NCI-H82 treated with DMSO at 0.1 percent for 48 hours (cell line): Measurements from ENCODE around the gene TSPAN9.

Experiments used
- DNase-seq: peaks from one replicate; lab custom pipeline; 2025; ENCODE audit not compliant: unreplicated experiment; lab: John Stamatoyannopoulos, UW

Gene TSPAN9

DNA sequence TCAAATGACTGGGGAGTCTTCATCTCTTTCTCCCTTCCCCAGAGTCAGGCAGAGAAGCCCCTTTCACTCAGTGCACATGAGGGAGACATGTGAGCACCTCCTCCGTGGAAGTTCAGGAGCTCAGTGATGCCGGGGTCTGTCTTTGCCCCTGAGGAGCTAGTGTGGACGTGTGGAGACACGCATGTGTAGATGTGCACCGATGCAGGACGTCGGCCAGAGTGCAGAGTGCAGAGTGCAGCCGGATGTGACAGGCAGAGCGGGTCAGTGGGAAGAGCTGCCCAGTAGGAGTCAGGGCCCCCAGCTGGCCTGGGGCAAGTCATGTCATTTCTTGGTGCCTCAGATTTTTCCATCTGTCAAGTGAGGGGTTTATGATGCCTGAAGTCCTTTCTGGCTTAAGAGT, 20.7 kb downstream of the TSPAN9 start:
- no peak for DNase-seq

DNA sequence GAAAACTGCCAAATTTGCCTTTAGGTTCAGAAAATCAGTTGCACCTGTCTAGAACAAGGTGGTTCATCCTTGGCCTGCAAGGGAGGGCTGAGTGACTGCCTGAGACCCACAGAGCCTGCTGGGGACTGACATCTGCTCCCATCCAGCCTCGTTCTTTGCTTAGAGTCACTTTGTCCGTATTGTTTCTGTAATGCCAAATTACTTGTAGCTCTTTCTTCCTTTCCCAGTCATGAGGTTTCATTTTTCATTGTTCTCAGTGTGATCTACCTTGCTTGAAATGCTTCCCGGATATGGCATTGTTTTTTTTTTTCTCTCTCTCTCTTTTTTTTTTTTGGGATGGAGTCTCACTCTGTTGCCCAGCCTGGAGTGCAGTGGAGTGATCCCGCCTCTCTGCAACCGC, 21.3 kb downstream of the TSPAN9 start:
- DNase-seq = no peak

DNA sequence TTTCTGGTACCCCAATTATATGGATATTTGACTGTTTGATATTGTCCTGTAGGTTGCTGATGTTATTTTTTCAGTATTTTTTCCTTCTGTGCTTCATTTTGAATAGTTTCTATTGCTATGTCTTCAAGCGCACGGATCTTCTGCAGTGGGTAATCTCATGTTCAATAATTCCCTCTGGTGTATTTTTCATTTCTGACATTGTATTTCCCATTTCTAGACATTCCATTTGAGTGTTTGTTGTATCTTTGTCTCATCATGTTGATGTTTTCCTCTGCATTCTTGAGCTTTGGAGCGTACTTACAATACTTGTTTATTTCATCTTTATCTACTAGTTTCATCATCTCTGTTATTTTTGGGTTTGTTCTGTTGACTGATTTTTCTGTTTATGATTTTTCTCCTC, 22.0 kb downstream of the TSPAN9 start:
- no peak for DNase-seq

DNA sequence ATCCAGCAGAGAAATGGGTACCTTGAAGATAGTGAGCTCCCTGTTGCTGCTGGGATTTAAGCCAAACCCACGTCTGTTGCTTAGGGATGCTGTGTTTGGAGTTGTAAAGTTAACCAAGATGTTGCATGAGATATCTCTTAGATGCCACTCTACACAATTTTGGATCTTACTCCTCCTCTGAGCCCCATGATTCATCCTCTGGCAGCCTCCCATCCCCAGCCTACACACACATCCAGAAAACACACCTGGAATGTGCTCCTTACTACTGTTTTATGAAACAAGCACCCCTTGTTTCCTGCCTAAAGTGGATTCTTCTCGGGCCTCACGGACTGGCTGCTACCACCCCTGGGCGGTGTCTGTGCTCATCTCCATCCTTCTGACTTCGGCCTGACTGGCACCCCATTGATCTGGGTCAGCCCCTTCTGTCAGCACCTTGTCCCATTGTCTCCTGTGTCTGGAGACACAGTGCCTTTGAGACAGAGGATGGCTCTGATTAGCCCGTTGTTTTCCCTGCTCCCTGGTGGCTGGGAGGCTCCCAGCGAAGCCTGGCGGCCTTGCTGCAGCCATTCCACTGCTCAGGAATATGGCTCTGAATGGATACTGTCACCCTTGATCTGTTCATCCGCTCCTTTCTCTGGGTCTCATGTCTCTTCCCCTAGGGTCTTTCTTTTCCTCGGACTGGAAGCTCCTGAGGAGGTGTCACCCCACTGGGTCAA, 24.3 kb downstream of the TSPAN9 start:
- no peak for DNase-seq

DNA sequence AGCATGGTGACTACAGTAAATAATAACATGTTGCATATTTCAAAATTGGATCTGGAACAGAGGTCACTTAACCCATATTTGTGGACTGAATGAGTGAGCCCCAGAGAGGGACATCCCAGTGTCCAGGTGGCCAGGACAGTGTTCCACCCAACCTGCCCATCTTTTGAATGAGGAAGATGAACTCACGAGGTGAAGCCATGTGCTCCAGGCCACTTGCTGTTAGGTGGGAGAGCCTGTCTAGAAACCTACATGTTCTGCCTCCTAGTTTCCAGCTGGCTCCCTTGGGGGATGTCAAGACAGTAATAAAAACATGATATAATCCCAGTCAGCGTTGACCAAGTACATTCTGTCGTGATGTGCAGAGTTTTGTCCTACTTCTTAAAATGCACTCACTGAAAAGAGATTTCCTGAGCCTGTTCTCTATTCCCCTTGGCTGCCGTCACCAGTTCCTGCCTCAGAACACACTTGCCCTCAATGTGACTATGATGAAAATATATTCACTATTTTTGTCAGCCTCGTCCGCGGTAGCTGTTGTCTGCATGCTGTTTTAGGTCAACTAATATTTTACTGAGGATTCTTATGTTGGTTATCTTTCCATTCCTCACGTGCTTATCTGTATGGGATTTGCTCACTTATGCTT, 25.7 kb downstream of the TSPAN9 start:
- DNase-seq = no peak

DNA sequence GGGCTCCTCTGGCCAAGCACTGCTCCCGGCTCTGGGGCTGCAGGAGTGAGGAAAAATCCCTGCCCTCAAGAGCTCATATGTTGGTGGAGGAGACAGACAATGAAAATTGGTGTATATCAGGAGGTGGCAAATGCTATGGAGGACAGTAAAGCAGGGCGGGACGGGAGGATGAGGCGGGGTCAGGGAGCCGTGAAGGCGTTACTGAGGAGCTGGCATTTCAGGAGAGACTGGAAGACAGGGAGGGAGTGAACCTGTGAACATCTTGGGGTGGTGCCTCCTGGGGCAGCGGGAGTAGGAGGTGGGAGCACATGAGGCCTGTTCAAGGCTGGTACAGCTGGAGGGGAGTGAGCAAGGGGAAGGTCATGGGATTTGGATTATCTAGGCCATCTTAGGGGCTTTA, 26.6 kb downstream of the TSPAN9 start:
- DNase-seq = peak; percentile 82

DNA sequence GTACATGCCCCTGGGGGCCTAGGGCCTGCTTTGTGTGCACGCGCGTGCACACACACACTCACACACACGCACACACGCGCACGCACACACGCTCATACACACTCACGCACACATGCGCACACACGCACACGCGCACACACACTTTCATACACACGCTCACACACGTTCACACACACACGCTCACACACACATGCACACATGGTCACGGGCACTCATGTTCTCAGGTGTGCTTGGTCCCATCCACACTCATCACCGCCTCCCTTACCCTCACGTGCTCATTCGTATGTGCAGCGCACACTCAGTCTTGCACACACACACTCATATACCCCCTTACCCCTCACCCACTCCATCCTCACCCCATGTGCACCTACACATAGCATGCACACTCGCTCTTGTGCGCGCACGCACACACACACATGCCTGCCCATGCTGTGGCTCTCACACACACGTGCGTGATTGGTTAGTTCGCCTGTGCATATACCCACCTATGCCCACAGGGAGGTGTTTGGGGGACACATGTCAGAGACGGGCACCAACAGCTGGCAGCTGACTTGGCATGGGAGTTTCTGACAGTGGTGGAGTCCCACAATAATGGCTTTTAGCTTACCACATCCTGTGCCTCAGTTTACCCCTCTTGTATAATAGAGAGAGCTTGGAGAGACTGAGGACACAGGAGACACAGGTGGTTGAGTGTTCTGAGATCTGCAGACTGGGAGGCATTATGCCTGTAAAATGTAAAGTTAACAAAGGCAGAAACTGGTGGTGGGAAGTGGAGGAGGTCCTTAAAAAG, 28.7 kb downstream of the TSPAN9 start:
- DNase-seq = no peak

DNA sequence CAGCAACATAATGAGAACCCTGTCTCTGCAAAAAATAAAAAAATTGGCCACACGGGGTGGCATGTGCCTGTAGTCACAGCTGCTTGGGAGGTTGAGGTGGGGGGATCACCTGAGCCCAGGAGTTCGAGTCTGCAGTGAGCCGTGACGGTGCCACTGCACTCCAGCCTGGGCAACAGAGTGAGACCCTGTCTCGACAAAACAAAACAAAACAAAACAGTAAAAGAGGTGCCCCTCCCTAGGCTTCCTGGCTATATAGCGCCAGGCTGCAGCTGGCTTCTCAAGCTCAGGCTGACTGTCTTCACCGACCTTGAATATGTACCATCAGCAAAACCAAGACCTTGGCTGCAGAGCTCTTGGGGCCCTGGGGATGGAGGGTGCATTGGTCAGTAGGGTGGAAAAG, 29.4 kb downstream of the TSPAN9 start:
- no peak for DNase-seq

DNA sequence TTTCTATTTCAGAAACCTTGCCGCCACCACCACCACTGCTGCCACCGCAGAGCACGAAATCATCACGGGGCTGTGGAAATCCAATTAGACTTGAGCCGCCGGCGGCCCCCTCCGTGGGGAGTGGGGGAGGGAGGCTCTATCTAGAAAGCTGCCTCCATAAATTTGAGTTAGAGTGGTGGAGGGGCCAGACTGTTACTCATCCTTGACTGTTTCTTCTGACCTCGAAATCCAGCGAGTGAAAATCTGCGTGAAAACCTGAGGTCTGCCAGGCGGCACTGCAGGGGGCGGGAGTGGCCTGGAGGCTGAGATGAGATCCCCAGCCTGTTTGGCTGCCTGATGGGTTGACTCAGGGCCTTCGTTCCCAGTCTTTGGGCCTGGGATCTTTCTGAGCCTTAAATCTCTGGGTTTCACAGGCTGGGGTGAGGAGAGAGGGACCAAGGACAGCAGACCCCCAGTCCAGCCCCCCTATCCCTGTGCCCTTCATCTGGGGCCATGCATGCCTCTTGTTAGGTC, 29.9 kb downstream of the TSPAN9 start:
- peak; percentile 96 for DNase-seq

DNA sequence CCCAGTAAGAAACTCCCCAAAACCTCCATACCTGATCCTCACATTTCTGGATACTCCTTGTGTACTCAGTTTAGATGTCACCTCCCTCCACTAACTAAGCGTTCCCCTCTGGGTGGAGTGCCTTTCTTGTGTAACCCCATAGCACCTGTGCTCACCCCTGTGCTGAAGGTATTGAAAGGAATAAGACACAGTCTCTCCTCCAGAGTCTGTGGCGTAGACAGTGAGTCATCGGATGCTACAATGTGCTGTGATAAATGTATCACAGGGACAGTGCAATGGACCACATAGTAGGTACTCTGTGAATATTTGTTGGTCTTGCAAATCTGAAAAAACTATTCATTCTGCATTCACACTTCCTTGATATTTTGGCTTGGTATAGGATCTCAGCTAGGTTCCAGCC, 30.8 kb downstream of the TSPAN9 start:
- no peak for DNase-seq

DNA sequence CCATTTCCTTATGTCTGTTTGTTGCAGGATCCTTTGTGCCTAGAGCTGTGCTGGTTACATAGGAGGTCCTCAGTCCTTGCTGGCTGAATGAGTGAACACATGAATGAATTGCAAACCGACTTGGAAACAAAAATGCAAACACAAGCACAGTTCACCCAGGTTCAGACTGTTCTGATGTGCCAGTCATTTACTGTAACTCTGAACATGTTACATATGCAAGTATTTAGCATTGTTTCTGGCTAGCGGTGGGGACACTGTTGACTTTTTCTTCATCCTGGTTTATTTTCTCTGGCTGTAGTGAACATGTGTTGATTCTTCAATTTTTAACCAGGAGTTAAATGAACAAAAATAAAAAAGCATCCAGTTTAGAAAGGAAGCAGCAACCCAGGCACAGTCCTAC, 33.4 kb downstream of the TSPAN9 start:
- no peak for DNase-seq

DNA sequence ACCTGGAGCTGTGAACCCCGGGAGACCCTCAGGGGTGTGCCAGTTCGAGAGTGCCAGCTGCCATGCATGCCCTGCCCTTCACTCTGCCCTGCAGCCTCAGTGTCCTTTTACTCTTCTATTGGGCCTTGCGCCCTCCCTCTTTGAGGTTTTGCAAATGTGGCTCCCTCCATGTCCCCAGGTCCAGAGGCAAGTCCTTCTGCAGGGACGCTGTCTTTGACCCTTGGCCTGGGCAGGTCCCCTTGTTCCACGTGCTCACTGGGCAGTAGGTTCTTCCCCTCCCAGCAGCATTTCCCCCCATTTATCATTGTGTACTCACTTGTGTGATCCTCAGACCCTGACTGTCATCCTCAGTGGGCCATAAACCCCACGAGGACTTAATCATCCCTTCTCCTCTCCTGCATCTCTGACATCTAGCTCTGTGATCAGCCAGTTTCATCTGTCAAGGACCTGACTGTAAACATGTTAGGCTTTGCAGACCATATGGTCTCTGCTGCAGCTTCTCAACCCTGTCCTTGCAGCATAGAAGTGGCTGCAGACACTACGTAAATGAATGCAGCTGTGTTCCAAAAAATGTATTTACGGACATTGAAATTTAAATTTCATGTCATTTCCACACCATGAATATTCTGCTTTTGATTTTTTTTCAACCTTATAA, 36.6 kb downstream of the TSPAN9 start:
- peak; percentile 55 for DNase-seq

DNA sequence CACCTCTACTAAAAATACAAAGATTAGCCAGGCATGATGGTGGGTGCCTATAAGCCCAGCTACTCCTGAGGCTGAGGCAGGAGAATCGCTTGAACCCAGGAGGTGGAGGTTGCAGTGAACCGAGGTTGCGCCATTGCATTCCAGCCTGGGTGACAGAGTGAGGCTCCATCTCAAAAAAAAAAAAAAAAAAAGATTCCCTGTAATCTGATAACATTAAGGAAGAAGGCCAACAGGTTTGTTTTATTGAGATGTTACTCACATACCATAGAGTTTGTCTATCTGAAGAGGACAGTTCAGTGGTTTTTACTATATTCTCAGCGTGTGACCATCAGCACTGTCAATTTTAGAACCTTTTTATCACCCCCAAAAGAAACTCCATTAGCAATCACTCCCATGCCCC, 37.5 kb downstream of the TSPAN9 start:
- DNase-seq = no peak

DNA sequence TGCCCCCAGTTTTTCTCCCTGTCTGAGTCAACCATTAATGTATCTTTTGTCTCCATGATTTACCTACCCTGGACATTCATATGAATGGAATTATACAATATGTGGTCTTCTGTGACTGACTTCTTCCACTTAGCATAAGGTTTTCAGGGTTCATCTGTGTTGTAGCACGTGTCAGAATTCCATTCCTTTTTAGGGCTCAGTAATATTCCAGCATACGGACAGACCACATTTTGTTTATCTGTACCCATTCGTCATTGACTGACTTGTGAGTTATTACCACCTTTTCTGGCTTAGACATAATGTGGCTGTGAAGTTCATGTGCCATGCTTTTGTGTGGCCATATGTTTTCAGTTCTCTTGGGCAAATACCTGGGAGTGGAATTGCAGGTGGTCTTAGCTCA, 37.9 kb downstream of the TSPAN9 start:
- no peak for DNase-seq

DNA sequence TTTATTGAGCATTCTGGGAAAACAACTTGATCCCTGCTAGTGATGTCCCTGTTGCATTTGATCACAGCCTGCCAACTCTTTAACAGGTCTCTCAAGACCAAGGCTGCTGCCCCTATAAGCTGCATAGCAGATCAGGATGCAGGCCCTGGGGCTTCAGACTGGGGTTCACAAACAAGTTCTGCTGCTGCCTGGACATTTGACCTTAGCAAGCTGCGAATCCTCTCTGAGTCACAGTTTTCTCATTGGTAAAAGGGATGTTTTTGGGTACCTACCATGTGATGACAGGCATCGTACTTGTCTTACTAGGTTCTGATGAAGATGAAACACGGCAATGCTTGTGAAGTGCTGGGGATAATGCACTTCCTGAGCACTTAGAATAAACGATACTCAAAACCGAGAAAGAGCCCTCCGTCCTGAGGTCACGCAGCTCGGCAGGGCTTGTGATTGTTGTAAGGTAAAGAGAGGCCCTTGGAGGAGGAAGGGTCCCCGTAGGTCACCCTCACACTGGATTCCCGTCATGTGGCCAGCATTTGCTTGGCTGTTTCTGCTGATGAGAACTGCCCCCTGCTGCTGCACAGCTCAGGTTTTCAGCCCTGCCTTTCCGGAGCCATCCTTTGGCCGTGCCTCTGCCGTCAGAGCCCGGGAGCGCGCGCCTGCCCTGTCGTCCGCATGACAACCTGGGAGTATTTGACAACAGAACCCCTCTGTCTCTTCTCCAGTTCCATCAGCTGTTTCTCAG, 39.1 kb downstream of the TSPAN9 start:
- no peak for DNase-seq

DNA sequence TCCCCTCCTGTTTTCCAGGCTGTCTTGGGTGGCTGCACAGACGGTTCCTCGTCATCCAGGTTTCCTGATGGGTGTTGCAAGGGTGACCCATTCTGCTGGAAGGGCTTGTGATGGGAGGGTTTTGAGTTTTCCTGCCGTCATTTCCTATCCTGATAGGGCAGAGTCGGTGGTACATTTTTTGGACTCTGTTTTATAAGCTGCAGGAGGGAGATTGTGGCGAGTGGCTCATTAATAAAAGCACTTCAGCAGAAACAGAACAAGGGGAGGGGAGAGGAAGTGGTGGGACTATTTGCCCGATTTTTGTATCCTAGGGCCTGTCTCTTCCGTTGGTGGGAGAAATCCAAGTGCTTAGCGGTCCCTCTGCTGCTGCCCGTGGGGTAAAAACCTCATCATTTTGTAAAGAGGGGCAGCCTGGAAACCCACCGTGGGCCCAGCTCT, 40.0 kb downstream of the TSPAN9 start:
- DNase-seq = no peak

DNA sequence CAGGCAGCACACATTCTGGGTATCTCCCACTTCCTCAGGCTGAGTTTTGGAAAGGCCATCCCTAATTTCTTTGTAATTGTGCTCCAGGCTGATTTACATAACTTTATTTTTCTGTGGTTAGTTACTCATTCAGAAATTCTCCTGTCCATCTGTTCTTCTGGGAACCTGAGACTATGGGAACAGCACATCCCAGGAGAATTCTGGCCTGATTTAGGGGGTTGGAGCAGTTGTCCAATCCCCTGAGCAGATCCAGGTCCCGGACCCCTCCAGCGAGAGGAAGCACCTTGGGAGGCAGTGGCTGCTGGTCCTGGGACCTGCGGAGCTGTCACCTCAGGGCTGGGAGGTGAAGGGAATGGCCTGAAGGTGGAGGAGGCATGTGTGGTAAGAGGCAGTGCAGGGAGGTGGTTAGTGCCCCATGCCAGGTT, 40.4 kb downstream of the TSPAN9 start:
- DNase-seq = no peak

DNA sequence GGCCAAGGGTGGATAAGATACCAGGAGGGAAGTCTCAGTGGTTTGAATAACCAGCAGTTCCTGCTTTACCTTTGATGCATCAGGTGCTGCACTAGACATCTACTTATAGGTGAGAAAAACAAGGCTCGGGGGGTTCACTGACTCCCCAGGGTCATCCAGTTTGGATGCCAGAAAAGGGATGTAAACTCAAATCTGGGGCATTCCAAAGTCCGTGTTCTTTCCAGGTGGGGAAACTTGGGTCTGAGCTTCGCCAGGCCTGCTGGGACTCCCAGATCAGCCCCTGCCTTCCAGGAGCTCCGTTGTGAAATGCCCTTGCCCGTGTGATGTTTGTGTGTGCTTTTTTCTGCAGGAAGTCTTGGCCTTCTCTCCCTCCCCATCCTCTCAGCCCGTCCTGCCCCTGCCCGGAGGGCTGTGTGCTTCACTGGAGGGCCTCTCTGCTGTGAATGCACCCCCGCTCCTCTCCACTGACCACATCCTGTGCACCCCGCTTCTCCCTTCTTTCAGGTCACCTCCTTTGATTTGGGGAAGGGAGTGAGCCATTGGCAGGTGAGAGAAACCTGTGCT, 42.1 kb downstream of the TSPAN9 start:
- DNase-seq = no peak

DNA sequence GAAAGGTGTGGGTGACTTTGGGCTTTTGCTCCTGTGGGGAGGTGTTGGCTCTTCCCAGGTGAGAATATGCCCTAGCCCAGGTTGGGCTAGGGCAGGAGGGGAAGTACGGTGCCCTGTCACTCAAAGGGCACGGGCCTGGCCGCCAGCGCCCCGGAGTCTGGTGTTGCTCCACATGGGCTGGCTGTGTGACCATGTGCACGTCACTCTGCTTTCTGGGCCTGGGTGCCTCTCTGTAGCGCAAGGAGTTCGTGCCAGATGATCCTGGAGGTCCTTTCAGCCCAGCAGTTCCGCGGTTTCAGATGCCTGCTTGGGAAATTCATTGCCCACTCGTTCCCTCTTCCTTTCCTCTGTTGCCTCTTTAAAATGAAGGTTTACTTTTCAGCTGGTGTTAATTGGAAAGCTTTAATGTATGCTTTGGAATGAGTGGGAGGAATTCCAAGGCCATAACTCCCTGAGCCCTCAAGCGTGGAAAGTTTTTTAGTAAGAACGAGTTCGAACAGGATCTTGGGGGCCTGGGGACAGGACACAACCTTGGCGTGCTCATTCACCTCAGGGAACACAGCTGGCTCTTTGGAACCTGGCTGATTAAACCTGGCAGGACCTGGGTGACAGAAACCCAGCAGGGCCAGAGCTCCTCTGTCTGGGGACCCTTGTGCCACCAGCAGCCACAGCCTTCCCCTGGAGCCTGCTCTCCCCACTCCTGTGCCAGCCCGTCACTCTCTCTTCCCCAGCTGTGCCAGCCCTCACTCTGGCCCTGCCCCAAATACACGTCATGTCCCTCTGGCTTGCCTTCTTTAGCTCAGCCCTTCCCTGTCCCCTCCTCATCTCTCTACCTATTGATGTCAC, 42.8 kb downstream of the TSPAN9 start:
- no peak for DNase-seq
